Calu3 (cell line): ENCODE results near the gene RAPGEF1. TPM values are rescaled to one million over a fixed set of nuclear protein-coding genes. Genes with fewer than 3 reads are reported as not detected.

Experiments used
- BruUV-seq: library from RNA; stranded (reverse); fragments of 400-500 nt; replicated peaks from 2 replicates; lab custom pipeline; 2021; lab: Mats Ljungman, UMichigan
- CTCF ChIA-PET: fragments of 300-600 bp; sonication (Branson Sonifier 250); formaldehyde crosslinking; loops from one replicate; lab custom pipeline; 2022; ENCODE audit warnings: antibody characterized with exemption; lab: Charles Lee
- DNase-seq: peaks from one replicate; pipeline ENCODE4 v3.0.0; 2022
- H3K27ac Mint-ChIP-seq: one replicate; pipeline ENCODE4 v1.8.0; 2022; ENCODE audit warnings: mixed read lengths; ENCODE audit not compliant: unreplicated experiment
- H3K27me3 Mint-ChIP-seq: one replicate; pipeline ENCODE4 v1.8.0; 2022; ENCODE audit warnings: mixed read lengths; ENCODE audit not compliant: unreplicated experiment
- H3K36me3 Mint-ChIP-seq: one replicate; pipeline ENCODE4 v1.8.0; 2022; ENCODE audit warnings: mild to moderate bottlenecking, moderate library complexity, mixed read lengths; ENCODE audit not compliant: insufficient read depth, unreplicated experiment
- H3K4me1 Mint-ChIP-seq: one replicate; pipeline ENCODE4 v1.8.0; 2022; ENCODE audit warnings: mild to moderate bottlenecking, low read depth, mixed read lengths; ENCODE audit not compliant: unreplicated experiment
- H3K4me3 Mint-ChIP-seq: one replicate; pipeline ENCODE4 v1.8.0; 2022; ENCODE audit warnings: mild to moderate bottlenecking, low read depth, moderate library complexity, mixed read lengths; ENCODE audit not compliant: unreplicated experiment
- H3K9me3 Mint-ChIP-seq: one replicate; pipeline ENCODE4 v1.8.0; 2022; ENCODE audit warnings: low read depth, mixed read lengths; ENCODE audit not compliant: unreplicated experiment
- intact Hi-C: fragments of 100-400 bp; cut with micrococcal nuclease; formaldehyde crosslinking; loops from one replicate; pipeline ENCODE4 v1.10.0; 2022; ENCODE audit not compliant: unreplicated experiment
- total RNA-seq: library from RNA; stranded (reverse); gene quantifications from 2 replicates; pipeline ENCODE4 v1.2.3, GENCODE V29; 2022
- TF ChIP-seq, protein P1 (sequence below): fragments of 200-600 bp; IDR thresholded peaks from one replicate; pipeline ENCODE4 v1.8.0; 2022; ENCODE audit warnings: antibody characterized with exemption; ENCODE audit not compliant: unreplicated experiment

The RAPGEF1 gene
- total RNA-seq, 1 experiment from 2014 or later, result 32.5 TPM

DNA sequence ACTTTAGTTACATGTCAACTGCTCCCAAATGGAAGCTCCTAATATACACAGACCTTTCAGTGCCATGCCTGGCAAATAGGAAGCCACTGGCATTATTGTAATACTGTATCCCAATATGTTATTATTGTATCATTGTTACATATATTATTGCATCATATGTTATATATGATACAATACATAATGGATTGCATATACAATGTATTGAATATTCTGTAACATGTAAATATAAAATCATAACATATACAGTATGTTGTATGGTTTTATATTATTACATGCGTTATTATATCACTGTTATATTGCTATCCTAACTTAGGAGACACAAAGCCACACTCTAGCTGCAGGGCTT, 38.5 kb downstream of the RAPGEF1 start:
- no peaks in the 10 kb centered on the region for H3K27me3 Mint-ChIP-seq
- H3K4me3 Mint-ChIP-seq, result no peak overlapping the region
- TF ChIP-seq, protein P1, sequence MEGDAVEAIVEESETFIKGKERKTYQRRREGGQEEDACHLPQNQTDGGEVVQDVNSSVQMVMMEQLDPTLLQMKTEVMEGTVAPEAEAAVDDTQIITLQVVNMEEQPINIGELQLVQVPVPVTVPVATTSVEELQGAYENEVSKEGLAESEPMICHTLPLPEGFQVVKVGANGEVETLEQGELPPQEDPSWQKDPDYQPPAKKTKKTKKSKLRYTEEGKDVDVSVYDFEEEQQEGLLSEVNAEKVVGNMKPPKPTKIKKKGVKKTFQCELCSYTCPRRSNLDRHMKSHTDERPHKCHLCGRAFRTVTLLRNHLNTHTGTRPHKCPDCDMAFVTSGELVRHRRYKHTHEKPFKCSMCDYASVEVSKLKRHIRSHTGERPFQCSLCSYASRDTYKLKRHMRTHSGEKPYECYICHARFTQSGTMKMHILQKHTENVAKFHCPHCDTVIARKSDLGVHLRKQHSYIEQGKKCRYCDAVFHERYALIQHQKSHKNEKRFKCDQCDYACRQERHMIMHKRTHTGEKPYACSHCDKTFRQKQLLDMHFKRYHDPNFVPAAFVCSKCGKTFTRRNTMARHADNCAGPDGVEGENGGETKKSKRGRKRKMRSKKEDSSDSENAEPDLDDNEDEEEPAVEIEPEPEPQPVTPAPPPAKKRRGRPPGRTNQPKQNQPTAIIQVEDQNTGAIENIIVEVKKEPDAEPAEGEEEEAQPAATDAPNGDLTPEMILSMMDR, result no peak
- H3K36me3 Mint-ChIP-seq, result no peaks in the 10 kb centered on the region
- H3K4me1 Mint-ChIP-seq, result peaks cover 12% of the 10 kb centered on the region
- intact Hi-C loops, result no loop called here
- H3K27ac Mint-ChIP-seq, result no peak overlapping the region
- no peak for DNase-seq
- BruUV-seq, result no TSS peak
- CTCF ChIA-PET, result no interaction called here
- no peaks in the 10 kb centered on the region for H3K9me3 Mint-ChIP-seq

DNA sequence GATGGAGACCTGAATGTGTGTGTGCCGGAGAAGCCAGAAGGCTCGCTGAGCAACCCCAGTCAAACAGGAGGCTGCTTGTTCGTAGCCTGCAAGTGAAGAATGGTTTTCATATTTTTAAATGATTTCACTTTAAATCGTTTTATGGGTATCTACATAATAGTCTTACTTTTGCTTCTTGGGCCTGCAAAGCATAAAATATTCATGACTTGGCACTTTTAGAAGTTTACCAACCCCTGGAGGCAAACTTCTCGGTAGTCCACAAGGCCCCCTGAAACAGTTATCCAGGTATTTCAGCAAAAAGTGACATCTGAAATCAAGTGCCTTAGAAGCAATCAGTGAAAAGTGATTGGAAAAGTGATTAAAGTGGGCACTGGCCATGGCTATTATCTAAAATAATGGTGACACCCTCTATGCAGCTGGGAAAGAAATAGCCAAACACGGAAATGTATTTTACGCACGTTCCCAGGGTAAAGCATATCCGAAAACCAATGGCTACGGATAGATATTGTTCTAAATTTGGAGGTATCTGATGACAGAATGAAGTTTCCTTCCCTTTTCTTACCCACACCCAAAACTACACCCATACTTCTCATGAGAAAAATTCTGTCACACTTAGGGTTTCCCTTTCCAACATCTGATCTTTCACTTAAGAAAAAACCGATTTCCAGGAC, 39.0 kb downstream of the RAPGEF1 start:
- no peak for DNase-seq
- CTCF ChIA-PET, result no interaction called here
- intact Hi-C loops, result no loop called here
- Mint-ChIP-seq H3K27me3 (no peaks in the 10 kb centered on the region), H3K4me3 (no peak overlapping the region), H3K27ac (no peak overlapping the region), H3K4me1 (peaks cover 10% of the 10 kb centered on the region), H3K36me3 (no peaks in the 10 kb centered on the region), H3K9me3 (no peaks in the 10 kb centered on the region)
- TF ChIP-seq, protein P1, result no peak
- no TSS peak for BruUV-seq

DNA sequence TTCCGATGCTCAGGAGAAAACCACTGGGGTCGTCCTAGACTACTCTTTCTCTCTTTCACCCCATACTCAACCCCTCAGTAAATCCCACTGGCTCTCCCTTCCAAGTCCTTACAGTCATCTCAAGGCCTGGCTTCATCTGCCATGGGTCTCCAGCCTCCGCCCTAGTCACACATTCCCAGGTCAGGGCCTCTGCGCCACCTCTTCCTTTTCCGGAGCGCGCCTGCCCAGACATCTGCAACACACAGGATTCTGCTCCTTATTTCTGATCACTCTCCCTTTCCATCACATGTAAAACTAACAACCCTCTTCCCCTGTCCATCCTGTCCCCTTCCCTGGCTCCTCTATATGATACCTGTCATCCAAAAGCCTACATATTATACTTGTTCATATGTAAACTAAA, 39.8 kb downstream of the RAPGEF1 start:
- H3K27ac Mint-ChIP-seq, result no peak overlapping the region
- CTCF ChIA-PET, result no interaction called here
- TF ChIP-seq, protein P1, result no peak

DNA sequence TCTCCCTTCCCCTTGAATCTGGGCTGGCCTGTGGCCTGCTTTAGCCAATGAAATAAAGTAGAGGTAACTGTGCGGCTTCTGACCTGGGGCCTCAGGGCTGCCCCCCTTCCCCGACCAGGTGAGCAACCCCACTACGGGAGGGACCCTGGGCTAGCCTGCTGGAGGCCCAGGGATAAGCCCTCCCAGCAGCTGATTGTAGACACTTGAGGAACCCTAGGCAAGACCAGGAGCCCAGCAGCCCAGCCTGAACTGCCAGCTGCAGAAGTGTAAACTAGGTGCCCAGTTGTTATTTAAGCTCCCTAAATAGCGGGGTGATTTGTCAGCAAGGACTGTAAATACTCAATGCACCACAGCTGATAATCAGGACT, 41.3 kb downstream of the RAPGEF1 start:
- Mint-ChIP-seq H3K36me3 (no peaks in the 10 kb centered on the region), H3K27ac (no peak overlapping the region), H3K9me3 (no peaks in the 10 kb centered on the region), H3K27me3 (no peaks in the 10 kb centered on the region), H3K4me3 (no peak overlapping the region), H3K4me1 (no peaks in the 10 kb centered on the region)
- TF ChIP-seq, protein P1, result no peak
- no TSS peak for BruUV-seq
- DNase-seq, result no peak
- CTCF ChIA-PET, result no interaction called here
- intact Hi-C loops, result no loop called here

More for the DNA sequence above, 39.8 kb downstream of the RAPGEF1 start:
- H3K4me1 Mint-ChIP-seq, result peaks cover 10% of the 10 kb centered on the region
- H3K27me3 Mint-ChIP-seq, result no peaks in the 10 kb centered on the region
- intact Hi-C loops, result no loop called here
- no peak overlapping the region for H3K4me3 Mint-ChIP-seq
- BruUV-seq, result no TSS peak
- DNase-seq, result no peak
- H3K9me3 Mint-ChIP-seq, result no peaks in the 10 kb centered on the region
- no peaks in the 10 kb centered on the region for H3K36me3 Mint-ChIP-seq
